Measurements from ENCODE around the gene HECW1.

The HECW1 gene

GRCh38 chr7:43211693-43212092 lies 99.2 kb downstream of the HECW1 start:
- TF ChIP-seq ZC3H10 (CRISPR knock-in tag; IDR thresholded peaks at IDR 0.05) (no peak), CREB5 (CRISPR knock-in tag; IDR thresholded peaks at IDR 0.05; ENCODE audit: low read depth) (no peak), CSDC2 (CRISPR knock-in tag; IDR thresholded peaks at IDR 0.05) (no peak), ZFP30 (CRISPR knock-in tag; IDR thresholded peaks at IDR 0.05) (no peak), ISL1 (CRISPR knock-in tag; IDR thresholded peaks at IDR 0.05) (no peak), ZFP3 (CRISPR knock-in tag; IDR thresholded peaks at IDR 0.05) (no peak), TCF4 (CRISPR knock-in tag; IDR thresholded peaks at IDR 0.05; ENCODE audit: borderline replicate concordance) (no peak), TOX (CRISPR knock-in tag; IDR thresholded peaks at IDR 0.05; ENCODE audit: borderline replicate concordance) (no peak), ARNTL (CRISPR knock-in tag; IDR thresholded peaks at IDR 0.05; ENCODE audit: borderline replicate concordance, low read depth) (no peak), GLIS3 (CRISPR knock-in tag; IDR thresholded peaks at IDR 0.05) (no peak), ZNF70 (CRISPR knock-in tag; IDR thresholded peaks at IDR 0.05) (no peak), ZNF8 (CRISPR knock-in tag; IDR thresholded peaks at IDR 0.05) (no peak), ESRRG (CRISPR knock-in tag; IDR thresholded peaks at IDR 0.05) (no peak), RARB (CRISPR knock-in tag; IDR thresholded peaks at IDR 0.05) (no peak), ZNF565 (CRISPR knock-in tag; conservative IDR thresholded peaks at IDR 0.05; ENCODE audit: low read depth) (no peak), PPARA (CRISPR knock-in tag; IDR thresholded peaks at IDR 0.05; ENCODE audit: borderline replicate concordance) (no peak)
- TF ChIP-seq, protein P1, sequence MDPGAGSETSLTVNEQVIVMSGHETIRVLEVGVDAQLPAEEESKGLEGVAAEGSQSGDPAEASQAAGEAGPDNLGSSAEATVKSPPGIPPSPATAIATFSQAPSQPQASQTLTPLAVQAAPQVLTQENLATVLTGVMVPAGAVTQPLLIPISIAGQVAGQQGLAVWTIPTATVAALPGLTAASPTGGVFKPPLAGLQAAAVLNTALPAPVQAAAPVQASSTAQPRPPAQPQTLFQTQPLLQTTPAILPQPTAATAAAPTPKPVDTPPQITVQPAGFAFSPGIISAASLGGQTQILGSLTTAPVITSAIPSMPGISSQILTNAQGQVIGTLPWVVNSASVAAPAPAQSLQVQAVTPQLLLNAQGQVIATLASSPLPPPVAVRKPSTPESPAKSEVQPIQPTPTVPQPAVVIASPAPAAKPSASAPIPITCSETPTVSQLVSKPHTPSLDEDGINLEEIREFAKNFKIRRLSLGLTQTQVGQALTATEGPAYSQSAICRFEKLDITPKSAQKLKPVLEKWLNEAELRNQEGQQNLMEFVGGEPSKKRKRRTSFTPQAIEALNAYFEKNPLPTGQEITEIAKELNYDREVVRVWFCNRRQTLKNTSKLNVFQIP (CRISPR knock-in tag; IDR thresholded peaks at IDR 0.05; ENCODE audit: borderline replicate concordance, low read depth), result no peak
- TF ChIP-seq, protein P2, sequence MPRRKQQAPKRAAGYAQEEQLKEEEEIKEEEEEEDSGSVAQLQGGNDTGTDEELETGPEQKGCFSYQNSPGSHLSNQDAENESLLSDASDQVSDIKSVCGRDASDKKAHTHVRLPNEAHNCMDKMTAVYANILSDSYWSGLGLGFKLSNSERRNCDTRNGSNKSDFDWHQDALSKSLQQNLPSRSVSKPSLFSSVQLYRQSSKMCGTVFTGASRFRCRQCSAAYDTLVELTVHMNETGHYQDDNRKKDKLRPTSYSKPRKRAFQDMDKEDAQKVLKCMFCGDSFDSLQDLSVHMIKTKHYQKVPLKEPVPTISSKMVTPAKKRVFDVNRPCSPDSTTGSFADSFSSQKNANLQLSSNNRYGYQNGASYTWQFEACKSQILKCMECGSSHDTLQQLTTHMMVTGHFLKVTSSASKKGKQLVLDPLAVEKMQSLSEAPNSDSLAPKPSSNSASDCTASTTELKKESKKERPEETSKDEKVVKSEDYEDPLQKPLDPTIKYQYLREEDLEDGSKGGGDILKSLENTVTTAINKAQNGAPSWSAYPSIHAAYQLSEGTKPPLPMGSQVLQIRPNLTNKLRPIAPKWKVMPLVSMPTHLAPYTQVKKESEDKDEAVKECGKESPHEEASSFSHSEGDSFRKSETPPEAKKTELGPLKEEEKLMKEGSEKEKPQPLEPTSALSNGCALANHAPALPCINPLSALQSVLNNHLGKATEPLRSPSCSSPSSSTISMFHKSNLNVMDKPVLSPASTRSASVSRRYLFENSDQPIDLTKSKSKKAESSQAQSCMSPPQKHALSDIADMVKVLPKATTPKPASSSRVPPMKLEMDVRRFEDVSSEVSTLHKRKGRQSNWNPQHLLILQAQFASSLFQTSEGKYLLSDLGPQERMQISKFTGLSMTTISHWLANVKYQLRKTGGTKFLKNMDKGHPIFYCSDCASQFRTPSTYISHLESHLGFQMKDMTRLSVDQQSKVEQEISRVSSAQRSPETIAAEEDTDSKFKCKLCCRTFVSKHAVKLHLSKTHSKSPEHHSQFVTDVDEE (CRISPR knock-in tag; IDR thresholded peaks at IDR 0.05), result no peak
- TF ChIP-seq, protein P3, sequence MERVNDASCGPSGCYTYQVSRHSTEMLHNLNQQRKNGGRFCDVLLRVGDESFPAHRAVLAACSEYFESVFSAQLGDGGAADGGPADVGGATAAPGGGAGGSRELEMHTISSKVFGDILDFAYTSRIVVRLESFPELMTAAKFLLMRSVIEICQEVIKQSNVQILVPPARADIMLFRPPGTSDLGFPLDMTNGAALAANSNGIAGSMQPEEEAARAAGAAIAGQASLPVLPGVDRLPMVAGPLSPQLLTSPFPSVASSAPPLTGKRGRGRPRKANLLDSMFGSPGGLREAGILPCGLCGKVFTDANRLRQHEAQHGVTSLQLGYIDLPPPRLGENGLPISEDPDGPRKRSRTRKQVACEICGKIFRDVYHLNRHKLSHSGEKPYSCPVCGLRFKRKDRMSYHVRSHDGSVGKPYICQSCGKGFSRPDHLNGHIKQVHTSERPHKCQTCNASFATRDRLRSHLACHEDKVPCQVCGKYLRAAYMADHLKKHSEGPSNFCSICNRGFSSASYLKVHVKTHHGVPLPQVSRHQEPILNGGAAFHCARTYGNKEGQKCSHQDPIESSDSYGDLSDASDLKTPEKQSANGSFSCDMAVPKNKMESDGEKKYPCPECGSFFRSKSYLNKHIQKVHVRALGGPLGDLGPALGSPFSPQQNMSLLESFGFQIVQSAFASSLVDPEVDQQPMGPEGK (CRISPR knock-in tag; IDR thresholded peaks at IDR 0.05; ENCODE audit: borderline replicate concordance), result no peak
- TF ChIP-seq, protein P4, sequence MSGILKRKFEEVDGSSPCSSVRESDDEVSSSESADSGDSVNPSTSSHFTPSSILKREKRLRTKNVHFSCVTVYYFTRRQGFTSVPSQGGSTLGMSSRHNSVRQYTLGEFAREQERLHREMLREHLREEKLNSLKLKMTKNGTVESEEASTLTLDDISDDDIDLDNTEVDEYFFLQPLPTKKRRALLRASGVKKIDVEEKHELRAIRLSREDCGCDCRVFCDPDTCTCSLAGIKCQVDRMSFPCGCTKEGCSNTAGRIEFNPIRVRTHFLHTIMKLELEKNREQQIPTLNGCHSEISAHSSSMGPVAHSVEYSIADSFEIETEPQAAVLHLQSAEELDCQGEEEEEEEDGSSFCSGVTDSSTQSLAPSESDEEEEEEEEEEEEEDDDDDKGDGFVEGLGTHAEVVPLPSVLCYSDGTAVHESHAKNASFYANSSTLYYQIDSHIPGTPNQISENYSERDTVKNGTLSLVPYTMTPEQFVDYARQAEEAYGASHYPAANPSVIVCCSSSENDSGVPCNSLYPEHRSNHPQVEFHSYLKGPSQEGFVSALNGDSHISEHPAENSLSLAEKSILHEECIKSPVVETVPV (CRISPR knock-in tag; IDR thresholded peaks at IDR 0.05), result no peak
- ATAC-seq, result no peak

- no peak for ATAC-seq
Observed at GRCh38 chr7:43212921-43213320, 100.5 kb downstream of the HECW1 start.

More at GRCh38 chr7:43212921-43213320, 100.5 kb downstream of the HECW1 start:
- no peak for TF ChIP-seq OSR1 (CRISPR knock-in tag; IDR thresholded peaks at IDR 0.05)
- no peak for TF ChIP-seq ZC3H10 (CRISPR knock-in tag; IDR thresholded peaks at IDR 0.05)
- no peak for TF ChIP-seq ZNF70 (CRISPR knock-in tag; IDR thresholded peaks at IDR 0.05)
- TF ChIP-seq ISL1 (CRISPR knock-in tag; IDR thresholded peaks at IDR 0.05), result no peak
- TF ChIP-seq ESRRG (CRISPR knock-in tag; IDR thresholded peaks at IDR 0.05), result no peak
- TF ChIP-seq, protein P1 (CRISPR knock-in tag; IDR thresholded peaks at IDR 0.05; ENCODE audit: borderline replicate concordance, low read depth), result no peak
- TF ChIP-seq ZFP3 (CRISPR knock-in tag; IDR thresholded peaks at IDR 0.05), result no peak
- no peak for TF ChIP-seq CREB5 (CRISPR knock-in tag; IDR thresholded peaks at IDR 0.05; ENCODE audit: low read depth)
- no peak for TF ChIP-seq BACH2 (CRISPR knock-in tag; IDR thresholded peaks at IDR 0.05; ENCODE audit: borderline replicate concordance)
- no peak for TF ChIP-seq ARNTL (CRISPR knock-in tag; IDR thresholded peaks at IDR 0.05; ENCODE audit: borderline replicate concordance, low read depth)
- TF ChIP-seq ZNF8 (CRISPR knock-in tag; IDR thresholded peaks at IDR 0.05), result no peak
- no peak for TF ChIP-seq TCF4 (CRISPR knock-in tag; IDR thresholded peaks at IDR 0.05; ENCODE audit: borderline replicate concordance)
- TF ChIP-seq, protein P3 (CRISPR knock-in tag; IDR thresholded peaks at IDR 0.05; ENCODE audit: borderline replicate concordance), result no peak
- TF ChIP-seq, protein P4 (CRISPR knock-in tag; IDR thresholded peaks at IDR 0.05), result no peak
- TF ChIP-seq GLIS3 (CRISPR knock-in tag; IDR thresholded peaks at IDR 0.05), result no peak
- no peak for TF ChIP-seq SNAI2 (CRISPR knock-in tag; IDR thresholded peaks at IDR 0.05)

Data from SK-N-SH treated with all-trans-retinoic acid at 6 μM for 48 hours (cell line).